Smooth muscle cell (in vitro differentiated cells): Measurements from ENCODE around the gene DNAAF5. TPM values are rescaled to one million over a fixed set of nuclear protein-coding genes. Genes with fewer than 3 reads are reported as not detected.

Source experiments
- DNase-seq: peaks from one replicate; lab custom pipeline; 2025; ENCODE audit not compliant: unreplicated experiment; lab: John Stamatoyannopoulos, UW
- H2AFZ ChIP-seq: fragments of 200-600 bp; sonication (generic); 2 replicates; pipeline ENCODE4 v1.6.0; 2016; ENCODE audit warnings: antibody characterized with exemption, low read depth, mild to moderate bottlenecking
- H3F3A ChIP-seq: fragments of 200-600 bp; sonication (generic); 2 replicates; pipeline ENCODE4 v1.6.0; 2017; ENCODE audit warnings: antibody characterized with exemption, low read depth
- H3K27ac ChIP-seq: fragments of 200-600 bp; sonication (generic); 2 replicates; pipeline ENCODE4 v1.5.1; 2016; ENCODE audit warnings: low read depth, mild to moderate bottlenecking
- H3K27me3 ChIP-seq: fragments of 200-600 bp; sonication (generic); 2 replicates; pipeline ENCODE4 v1.6.1; 2016; ENCODE audit warnings: low read depth, mild to moderate bottlenecking
- H3K36me3 ChIP-seq: fragments of 200-600 bp; sonication (generic); 2 replicates; pipeline ENCODE4 v1.5.1; 2016; ENCODE audit warnings: low read depth
- H3K4me1 ChIP-seq: fragments of 200-600 bp; sonication (generic); 2 replicates; pipeline ENCODE4 v1.5.1; 2016; ENCODE audit warnings: low read depth
- H3K4me2 ChIP-seq: fragments of 200-600 bp; sonication (generic); 2 replicates; pipeline ENCODE4 v1.6.0; 2016; ENCODE audit warnings: mild to moderate bottlenecking
- H3K4me3 ChIP-seq: fragments of 200-600 bp; sonication (generic); 2 replicates; pipeline ENCODE4 v1.5.1; 2016; ENCODE audit warnings: mild to moderate bottlenecking
- H3K79me2 ChIP-seq: fragments of 200-600 bp; sonication (generic); 2 replicates; pipeline ENCODE4 v1.6.0; 2016; ENCODE audit warnings: low read depth, mild to moderate bottlenecking
- H3K9ac ChIP-seq: fragments of 200-600 bp; sonication (generic); 2 replicates; pipeline ENCODE4 v1.6.0; 2016; ENCODE audit warnings: low read depth
- H3K9me3 ChIP-seq: fragments of 200-600 bp; sonication (generic); replicated peaks from 2 replicates; pipeline ENCODE4 v1.5.1; 2016; ENCODE audit warnings: low read depth
- H4K20me1 ChIP-seq: fragments of 200-600 bp; sonication (generic); 2 replicates; pipeline ENCODE4 v1.6.0; 2016; ENCODE audit warnings: low read depth
- WGBS: methylation state at CpG from one replicate; pipeline ENCODE4 v1.1.7; 2016; ENCODE audit warnings: low lambda C conversion rate; 5-methylcytosine and 5-hydroxymethylcytosine counted together
- polyA plus RNA-seq: library from polyadenylated mRNA; unstranded; fragments of >200 nt; fragmentation: Nextera tagmentation; extraction: Ambion mirVana; gene quantifications from 2 replicates; pipeline ENCODE4 v1.2.1, GENCODE V29; 2016
- total RNA-seq: library from RNA; depleted of rRNA; stranded (reverse); fragments of >200 nt; gene quantifications from 2 replicates; pipeline ENCODE4 v1.2.3, GENCODE V29; 2014
- TF ChIP-seq, protein P1 (sequence below): fragments of 200-600 bp; sonication (generic); IDR thresholded peaks from 2 replicates; pipeline ENCODE4 v1.5.1; 2017; ENCODE audit warnings: borderline replicate concordance, mild to moderate bottlenecking, antibody characterized with exemption; ENCODE audit not compliant: insufficient read depth, poor library complexity, severe bottlenecking

The DNAAF5 gene
- total and polyA plus RNA-seq, 2 experiments from 2014 or later: 13.9 to 17.0 TPM

DNA sequence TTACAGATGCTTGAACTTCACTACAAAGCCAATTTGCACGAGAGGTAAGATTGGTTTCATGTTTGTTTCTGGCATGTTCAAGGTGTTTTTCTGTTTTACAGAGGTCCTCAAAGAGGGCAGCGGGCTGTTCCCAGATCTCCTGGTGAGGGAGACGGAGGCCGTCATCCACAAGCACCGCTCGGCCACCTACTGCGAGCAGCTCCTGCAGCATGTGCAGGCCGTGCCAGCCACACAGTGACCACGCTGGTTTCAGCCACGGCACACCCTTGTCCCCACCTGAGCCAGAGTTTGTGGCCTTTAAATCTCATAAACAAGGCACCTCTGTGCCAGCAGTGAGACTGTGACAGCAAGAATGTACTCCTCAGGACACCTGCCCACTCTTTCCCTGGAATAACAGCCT, 58.9 kb downstream of the DNAAF5 start:
- WGBS: 97% methylated on average over 10 of the region's 10 CpGs
- H3K27ac ChIP-seq: no peak overlapping the region
- H3K4me2 ChIP-seq: no peak overlapping the region
- H3K4me3 ChIP-seq: no peak overlapping the region
- DNase-seq: no peak
- no peak overlapping the region for H3K9ac ChIP-seq
- H4K20me1 ChIP-seq: no peaks in the 10 kb centered on the region
- H3K36me3 ChIP-seq: no peaks in the 10 kb centered on the region
- H3K27me3 ChIP-seq: no peaks in the 10 kb centered on the region
- H3K4me1 ChIP-seq: no peaks in the 10 kb centered on the region
- H2AFZ ChIP-seq: no peak overlapping the region
- no peaks in the 10 kb centered on the region for H3K9me3 ChIP-seq
- TF ChIP-seq, protein P1, sequence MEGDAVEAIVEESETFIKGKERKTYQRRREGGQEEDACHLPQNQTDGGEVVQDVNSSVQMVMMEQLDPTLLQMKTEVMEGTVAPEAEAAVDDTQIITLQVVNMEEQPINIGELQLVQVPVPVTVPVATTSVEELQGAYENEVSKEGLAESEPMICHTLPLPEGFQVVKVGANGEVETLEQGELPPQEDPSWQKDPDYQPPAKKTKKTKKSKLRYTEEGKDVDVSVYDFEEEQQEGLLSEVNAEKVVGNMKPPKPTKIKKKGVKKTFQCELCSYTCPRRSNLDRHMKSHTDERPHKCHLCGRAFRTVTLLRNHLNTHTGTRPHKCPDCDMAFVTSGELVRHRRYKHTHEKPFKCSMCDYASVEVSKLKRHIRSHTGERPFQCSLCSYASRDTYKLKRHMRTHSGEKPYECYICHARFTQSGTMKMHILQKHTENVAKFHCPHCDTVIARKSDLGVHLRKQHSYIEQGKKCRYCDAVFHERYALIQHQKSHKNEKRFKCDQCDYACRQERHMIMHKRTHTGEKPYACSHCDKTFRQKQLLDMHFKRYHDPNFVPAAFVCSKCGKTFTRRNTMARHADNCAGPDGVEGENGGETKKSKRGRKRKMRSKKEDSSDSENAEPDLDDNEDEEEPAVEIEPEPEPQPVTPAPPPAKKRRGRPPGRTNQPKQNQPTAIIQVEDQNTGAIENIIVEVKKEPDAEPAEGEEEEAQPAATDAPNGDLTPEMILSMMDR: no peak
- no peaks in the 10 kb centered on the region for H3F3A ChIP-seq
- no peaks in the 10 kb centered on the region for H3K79me2 ChIP-seq

DNA sequence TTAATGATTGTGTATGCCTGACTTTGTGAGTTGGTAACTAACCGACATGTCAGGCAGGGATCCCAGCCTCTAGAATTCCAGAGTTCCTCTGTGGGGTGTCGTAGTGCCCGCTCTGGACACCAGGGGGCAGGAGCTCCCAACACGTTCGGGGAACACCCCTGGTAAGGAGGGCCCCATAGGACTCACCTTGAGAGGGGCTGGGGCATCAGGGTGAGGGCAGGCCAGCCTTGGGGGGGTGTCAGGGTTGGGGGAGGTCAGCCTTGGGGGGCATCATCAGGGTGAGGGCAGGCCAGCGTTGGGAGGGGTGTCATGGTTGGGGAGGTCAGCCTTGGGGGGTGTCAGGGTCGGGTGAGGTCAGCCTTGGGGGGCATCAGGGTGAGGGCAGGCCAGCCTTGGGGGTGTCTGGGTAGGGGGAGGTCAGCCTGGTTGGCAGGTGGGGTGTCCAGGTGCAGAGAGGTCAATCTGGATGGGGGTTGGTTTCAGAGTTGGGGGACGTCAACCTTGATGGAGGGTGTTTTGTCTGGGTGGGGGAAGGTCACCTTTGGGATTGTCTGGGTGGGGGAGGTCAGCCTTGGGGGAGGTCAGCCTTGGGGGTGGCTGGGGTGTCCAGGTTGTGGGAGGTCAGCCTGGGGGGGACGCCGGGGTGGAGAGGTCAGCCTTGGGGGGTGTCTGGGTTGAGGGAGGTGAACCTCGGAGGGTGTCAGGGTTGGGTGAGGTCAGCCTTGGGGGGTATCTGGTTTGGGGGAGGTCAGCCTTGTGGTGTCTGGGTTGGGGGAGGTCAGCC, 60.2 kb downstream of the DNAAF5 start:
- H3K27me3 ChIP-seq: no peaks in the 10 kb centered on the region
- DNase-seq: peak; percentile 29
- H3F3A ChIP-seq: no peaks in the 10 kb centered on the region
- no peaks in the 10 kb centered on the region for H3K36me3 ChIP-seq
- no peak overlapping the region for H3K4me2 ChIP-seq
- H4K20me1 ChIP-seq: no peaks in the 10 kb centered on the region
- no peak overlapping the region for H3K27ac ChIP-seq
- no peak overlapping the region for H2AFZ ChIP-seq
- TF ChIP-seq, protein P1: peak; percentile 83
- H3K4me3 ChIP-seq: no peak overlapping the region
- no peak overlapping the region for H3K9ac ChIP-seq
- 65% methylated on average over 8 of the region's 11 CpGs for WGBS
- no peaks in the 10 kb centered on the region for H3K79me2 ChIP-seq
- H3K9me3 ChIP-seq: no peaks in the 10 kb centered on the region
- no peaks in the 10 kb centered on the region for H3K4me1 ChIP-seq

DNA sequence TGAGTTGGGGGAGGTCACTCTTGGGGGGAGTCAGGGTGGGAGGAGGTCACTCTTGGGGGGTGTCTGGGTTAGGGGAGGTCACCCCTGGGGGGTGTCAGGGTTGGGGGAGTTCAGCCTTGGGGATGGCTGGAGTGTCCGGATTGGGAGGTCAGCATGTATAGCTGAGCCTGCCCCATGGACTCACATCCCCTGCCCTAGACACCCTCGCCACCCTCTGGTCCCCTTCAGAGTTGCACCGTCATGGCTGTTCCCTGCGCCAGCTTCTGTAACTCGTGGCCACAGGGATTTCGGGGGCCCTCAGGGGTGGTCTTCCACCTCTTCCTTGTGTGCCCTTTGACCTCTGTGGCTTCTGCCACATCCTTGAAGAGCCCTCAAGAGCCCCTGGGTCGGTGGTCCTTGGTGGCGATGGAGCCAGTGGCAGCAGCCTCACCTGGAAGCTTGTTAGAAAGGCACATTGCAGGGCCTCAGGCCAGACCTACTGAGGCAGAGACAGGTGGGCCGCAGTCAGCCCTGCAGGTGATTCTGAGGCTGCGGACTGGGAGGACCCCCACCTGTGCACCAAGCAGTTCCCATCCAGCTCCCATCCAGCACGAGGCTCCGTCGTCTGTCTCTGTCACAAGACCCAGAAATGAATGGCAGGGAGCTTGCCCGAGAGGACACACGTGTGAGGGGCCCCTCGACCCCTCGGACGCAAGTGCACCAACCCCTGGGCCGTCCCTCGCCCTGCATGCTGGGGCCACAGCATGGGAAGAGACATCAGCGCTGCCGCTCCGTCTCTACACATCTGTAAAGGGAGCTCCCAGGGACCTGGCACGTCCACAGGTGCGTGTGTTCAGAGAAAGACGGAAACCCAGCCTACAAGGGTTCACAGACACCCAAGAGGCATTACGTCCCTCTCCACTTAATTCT, 61.1 kb downstream of the DNAAF5 start:
- H3K27ac ChIP-seq: no peak overlapping the region
- no peaks in the 10 kb centered on the region for H4K20me1 ChIP-seq
- H3K4me2 ChIP-seq: no peak overlapping the region
- no peak overlapping the region for H2AFZ ChIP-seq
- no peaks in the 10 kb centered on the region for H3K36me3 ChIP-seq
- TF ChIP-seq, protein P1: no peak
- WGBS: 98% methylated on average over 25 of the region's 27 CpGs
- H3K79me2 ChIP-seq: no peaks in the 10 kb centered on the region
- no peak for DNase-seq
- H3K9me3 ChIP-seq: no peaks in the 10 kb centered on the region
- H3K4me3 ChIP-seq: no peak overlapping the region
- no peak overlapping the region for H3K9ac ChIP-seq
- no peaks in the 10 kb centered on the region for H3K27me3 ChIP-seq
- no peaks in the 10 kb centered on the region for H3F3A ChIP-seq
- H3K4me1 ChIP-seq: no peaks in the 10 kb centered on the region
